Skeletal muscle cell (primary cell): ENCODE data around the gene SLC6A18.
"Not testable (repeated sequence)": the region's sequence is repeated elsewhere in the genome, so short reads cannot be mapped to it uniquely, and the experiment has no call there.

ENCODE experiments used
- DNase-seq: peaks from one replicate; pipeline ENCODE4 v3.0.0-alpha.2; 2010; ENCODE audit warnings: low read depth
- H3K4me3 ChIP-seq: 2 replicates; pipeline ENCODE4 v1.5.1; 2011; ENCODE audit warnings: low read depth, mild to moderate bottlenecking, control low read depth, low read length, moderate library complexity

Gene SLC6A18

DNA sequence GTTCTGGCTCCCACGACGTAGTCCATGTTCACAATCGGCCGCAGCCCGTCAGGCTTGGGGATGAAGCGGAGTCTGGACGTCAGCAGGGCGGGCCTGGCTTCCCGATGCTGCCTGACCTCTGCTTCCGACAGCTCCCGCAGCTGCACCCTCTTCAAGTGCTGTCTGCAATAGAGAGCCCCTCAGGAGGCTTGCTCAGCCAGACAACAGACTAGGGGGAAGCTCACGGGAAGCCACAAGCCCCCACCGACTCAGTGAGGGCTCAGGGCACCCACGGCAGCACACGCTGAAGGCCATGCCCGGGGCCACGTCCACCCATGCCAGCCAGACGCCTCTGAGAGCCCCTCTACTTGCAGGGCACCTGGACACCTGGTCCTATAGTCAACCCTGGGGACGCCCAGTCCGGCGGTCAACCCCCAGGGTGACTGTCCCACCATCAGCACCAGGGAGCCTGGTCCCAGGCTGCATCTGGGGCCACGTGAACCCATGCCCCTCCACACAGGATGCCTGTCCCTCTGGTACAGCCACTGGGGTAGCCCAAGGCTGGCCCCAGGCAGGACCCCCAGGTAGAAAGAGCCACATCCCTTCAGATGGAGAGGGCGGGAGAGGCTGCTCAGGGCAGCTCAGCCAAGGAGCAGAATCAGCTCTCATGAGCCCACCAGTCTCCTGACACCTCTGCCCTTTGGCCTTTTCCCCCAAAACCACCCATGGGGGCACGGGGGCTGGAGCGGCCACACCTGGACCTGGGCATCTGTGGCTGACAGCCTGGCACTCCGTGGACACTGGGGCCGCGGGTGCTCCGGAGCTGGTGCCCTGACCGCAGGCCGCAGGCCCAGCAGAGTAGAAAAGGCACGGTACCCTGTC lies 55.2 kb downstream of the SLC6A18 start:
- no peak for DNase-seq
- no peak overlapping the region for H3K4me3 ChIP-seq

- no peak for DNase-seq
- H3K4me3 ChIP-seq = no peak overlapping the region
Measured at GRCh38 chr5:1281038-1281882, 56.1 kb downstream of the SLC6A18 start.

- no peak overlapping the region for H3K4me3 ChIP-seq
- DNase-seq = no peak
Measured at GRCh38 chr5:1282131-1282992, 57.2 kb downstream of the SLC6A18 start.

DNA sequence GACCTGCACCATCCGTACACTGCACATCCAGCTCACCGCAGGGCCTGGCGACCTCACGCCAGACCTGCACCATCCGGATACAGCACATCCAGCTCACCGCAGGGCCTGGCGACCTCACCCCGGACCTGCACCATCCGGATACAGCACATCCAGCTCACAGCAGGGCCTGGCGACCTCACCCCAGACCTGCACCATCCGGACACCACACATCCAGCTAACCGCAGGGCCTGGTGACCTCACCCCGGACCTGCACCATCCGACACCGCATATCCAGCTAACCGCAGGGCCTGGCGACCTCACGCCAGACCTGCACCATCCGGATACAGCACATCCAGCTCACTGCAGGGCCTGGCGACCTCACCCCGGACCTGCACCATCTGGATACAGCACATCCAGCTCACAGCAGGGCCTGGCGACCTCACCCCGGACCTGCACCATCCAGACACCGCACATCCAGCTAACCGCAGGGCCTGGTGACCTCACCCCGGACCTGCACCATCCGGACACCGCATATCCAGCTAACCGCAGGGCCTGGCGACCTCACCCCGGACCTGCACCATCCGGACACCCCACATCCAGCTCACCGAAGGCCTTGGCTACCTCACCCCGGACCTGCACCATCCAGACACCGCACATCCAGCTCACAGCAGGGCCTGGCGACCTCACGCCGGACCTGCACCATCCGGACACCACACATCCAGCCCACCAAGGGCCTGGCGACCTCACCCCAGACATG lies 58.0 kb downstream of the SLC6A18 start:
- not testable (repeated sequence) for H3K4me3 ChIP-seq, DNase-seq

DNA sequence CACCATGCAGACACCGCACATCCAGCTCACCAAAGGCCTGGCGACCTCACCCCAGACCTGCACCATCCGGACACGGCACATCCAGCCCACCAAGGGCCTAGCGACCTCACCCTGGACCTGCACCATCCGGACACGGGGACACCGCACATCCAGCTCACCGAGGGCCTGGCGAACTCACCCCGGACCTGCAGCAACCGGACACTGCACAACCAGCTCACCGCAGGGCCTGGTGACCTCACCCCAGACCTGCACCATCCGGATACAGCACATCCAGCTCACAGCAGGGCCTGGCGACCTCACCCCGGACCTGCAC lies 58.5 kb downstream of the SLC6A18 start:
- H3K4me3 ChIP-seq, DNase-seq: not testable (repeated sequence)

- DNase-seq, H3K4me3 ChIP-seq: not testable (repeated sequence)
Measured at GRCh38 chr5:1284336-1284970, 59.3 kb downstream of the SLC6A18 start.

DNA sequence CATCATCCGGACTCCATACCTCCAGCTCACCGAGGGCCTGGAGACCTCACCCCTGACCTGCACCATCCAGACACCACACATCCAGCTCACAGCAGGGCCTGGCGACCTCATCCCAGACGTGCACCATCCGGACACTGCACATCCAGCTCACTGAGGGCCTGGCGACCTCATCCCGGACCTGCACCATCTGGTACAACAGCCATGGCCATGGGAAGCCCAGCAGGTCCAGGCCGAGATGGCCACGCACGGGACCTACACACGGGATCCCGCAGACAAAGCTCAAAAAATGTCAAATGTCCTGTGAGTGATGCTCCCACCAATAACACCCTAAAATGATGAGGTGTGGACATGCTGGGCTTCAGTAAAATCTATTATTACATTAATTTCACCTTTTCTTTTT lies 60.0 kb downstream of the SLC6A18 start:
- no peak for DNase-seq
- no peak overlapping the region for H3K4me3 ChIP-seq

- DNase-seq = no peak
- no peak overlapping the region for H3K4me3 ChIP-seq
Measured at GRCh38 chr5:1285883-1286291, 60.7 kb downstream of the SLC6A18 start.

DNA sequence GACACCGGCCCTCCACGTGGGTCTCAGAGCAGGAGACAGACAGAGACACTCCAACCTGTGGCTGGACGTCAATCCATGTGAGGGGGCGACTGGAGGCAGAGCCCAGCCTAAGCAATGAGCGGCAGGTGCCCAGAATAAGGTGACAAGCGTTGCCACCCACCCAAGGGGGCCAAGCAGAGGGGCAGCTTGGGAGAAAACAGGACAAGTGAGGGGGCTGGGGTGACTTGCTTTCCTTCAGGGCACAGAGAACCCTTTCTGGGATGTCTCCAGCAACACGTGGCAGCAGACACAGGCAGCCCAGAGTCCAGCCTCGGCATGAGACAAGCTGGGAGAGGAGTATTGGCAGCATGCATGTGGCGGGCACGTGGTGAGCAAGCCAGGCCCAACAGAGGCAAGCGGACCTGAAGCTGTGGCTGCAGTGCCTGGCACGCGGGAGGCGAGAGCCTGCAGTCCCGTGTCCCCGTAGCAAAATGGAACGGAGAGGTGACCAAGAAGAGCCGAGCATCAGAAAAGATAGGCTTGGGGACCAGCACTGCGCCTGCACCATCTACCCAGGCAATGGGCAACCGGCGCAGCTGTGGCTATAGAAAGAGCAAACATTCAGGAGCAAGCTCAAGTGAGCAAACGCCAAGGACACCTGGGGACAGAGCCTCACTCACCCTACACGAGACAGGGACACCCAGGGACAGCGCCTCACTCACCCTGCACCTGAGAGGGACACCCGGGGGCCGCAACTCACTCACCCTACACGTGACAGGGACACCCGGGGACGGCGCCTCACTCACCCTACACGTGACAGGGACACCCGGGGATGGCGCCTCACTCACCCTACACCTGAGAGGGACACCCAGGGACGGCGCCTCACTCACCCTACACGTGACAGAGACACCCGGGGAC lies 63.5 kb downstream of the SLC6A18 start:
- no peak for DNase-seq
- H3K4me3 ChIP-seq = no peak overlapping the region

DNA sequence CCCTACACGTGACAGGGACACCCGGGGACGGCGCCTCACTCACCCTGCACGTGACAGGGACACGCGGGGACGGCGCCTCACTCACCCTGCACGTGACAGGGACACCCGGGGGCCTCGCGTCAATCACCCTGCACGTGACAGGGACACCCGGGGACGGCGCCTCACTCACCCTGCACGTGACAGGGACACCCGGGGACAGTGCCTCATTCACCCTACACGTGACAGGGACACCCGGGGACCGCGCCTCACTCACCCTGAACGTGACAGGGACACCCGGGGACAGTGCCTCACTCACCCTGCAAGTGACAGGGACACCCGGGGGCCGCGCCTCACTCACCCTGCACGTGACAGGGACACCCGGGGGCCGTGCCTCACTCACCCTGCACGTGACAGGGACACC lies 64.4 kb downstream of the SLC6A18 start:
- not testable (repeated sequence) for H3K4me3 ChIP-seq

DNA sequence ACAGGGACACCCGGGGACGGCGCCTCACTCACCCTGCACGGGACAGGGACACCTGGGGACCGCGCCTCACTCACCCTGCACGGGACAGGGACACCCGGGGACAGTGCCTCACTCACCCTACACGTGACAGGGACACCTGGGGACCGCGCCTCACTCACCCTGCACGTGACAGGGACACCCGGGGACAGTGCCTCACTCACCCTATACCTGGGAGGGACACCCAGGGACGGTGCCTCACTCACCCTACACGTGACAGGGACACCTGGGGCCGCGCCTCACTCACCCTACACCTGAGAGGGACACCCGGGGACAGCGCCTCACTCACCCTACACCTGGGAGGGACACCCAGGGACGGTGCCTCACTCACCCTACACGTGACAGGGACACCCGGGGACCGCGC lies 65.8 kb downstream of the SLC6A18 start:
- not testable (repeated sequence) for DNase-seq, H3K4me3 ChIP-seq

More for the DNA sequence above, 64.4 kb downstream of the SLC6A18 start:
- not testable (repeated sequence) for DNase-seq

- H3K4me3 ChIP-seq = no peak overlapping the region
- no peak for DNase-seq
Measured at GRCh38 chr5:1291611-1292080, 66.5 kb downstream of the SLC6A18 start.

- H3K4me3 ChIP-seq = no peak overlapping the region
- no peak for DNase-seq
Measured at GRCh38 chr5:1292139-1292538, 67.0 kb downstream of the SLC6A18 start.

- no peak for DNase-seq
Measured at GRCh38 chr5:1292846-1293415, 67.8 kb downstream of the SLC6A18 start.

GRCh38 chr5:1293416-1294205 lies 68.4 kb downstream of the SLC6A18 start:
- H3K4me3 ChIP-seq = no peak overlapping the region
- DNase-seq = no peak

More at GRCh38 chr5:1292846-1293415, 67.8 kb downstream of the SLC6A18 start:
- H3K4me3 ChIP-seq = no peak overlapping the region

- no peak for DNase-seq
- H3K4me3 ChIP-seq = no peak overlapping the region
Measured at GRCh38 chr5:1294206-1294834, 69.1 kb downstream of the SLC6A18 start.
